Gastroesophageal sphincter (tissue), 4 donors: ENCODE data around the gene UNC13D. TPM values are rescaled to one million over a fixed set of nuclear protein-coding genes. Genes with fewer than 3 reads are reported as not detected.

ENCODE experiments used
- ATAC-seq: fragments of 150-250 bp; one replicate; pipeline ENCODE4 v1.9.1; 2016; ENCODE audit warnings: mild to moderate bottlenecking, moderate library complexity
- H3K27ac ChIP-seq, 4 donors: fragments of 200-600 bp; sonication (generic) in 3 of 4; 1 replicate in 3 of 4; 2 replicates in 1 of 4; pipeline ENCODE4 v1.5.1; 2016 to 2019
- H3K27me3 ChIP-seq: fragments of 200-600 bp; sonication (generic); one replicate; pipeline ENCODE4 v1.5.1; 2019
- H3K36me3 ChIP-seq, 2 donors: fragments of 200-600 bp; sonication (generic); one replicate each; pipeline ENCODE4 v1.5.1; 2019; ENCODE audit warnings: control low read depth in 1 of 2
- H3K4me1 ChIP-seq, 3 donors: fragments of 200-600 bp; sonication (generic); 1 replicate in 2 of 3; 2 replicates in 1 of 3; pipeline ENCODE4 v1.5.1; 2016 to 2019; ENCODE audit warnings: control low read depth in 2 of 3
- H3K4me3 ChIP-seq, 2 donors: fragments of 200-600 bp; sonication (generic); one replicate each; pipeline ENCODE4 v1.5.1; 2019; ENCODE audit warnings: mild to moderate bottlenecking in 1 of 2, moderate library complexity in 1 of 2
- H3K9me3 ChIP-seq, 3 donors: fragments of 200-600 bp; sonication (generic); one replicate each; pipeline ENCODE4 v1.5.1; 2017 to 2019; ENCODE audit warnings: control low read depth in 2 of 3
- EP300 ChIP-seq: sonication (generic); formaldehyde crosslinking; IDR thresholded peaks from one replicate; pipeline ENCODE4 v1.6.1; 2017; ENCODE audit warnings: antibody characterized with exemption, mild to moderate bottlenecking
- POLR2A ChIP-seq, 2 donors: fragments of 450-650 bp; IDR thresholded peaks; one replicate each; pipeline ENCODE4 v1.6.1; 2017; ENCODE audit warnings: antibody characterized with exemption in 2 of 2, mild to moderate bottlenecking in 2 of 2, moderate library complexity in 1 of 2
- POLR2AphosphoS5 ChIP-seq: sonication (generic); formaldehyde crosslinking; IDR thresholded peaks from one replicate; pipeline ENCODE4 v1.6.1; 2017; ENCODE audit warnings: antibody characterized with exemption
- WGBS, 2 donors: methylation state at CpG; one replicate each; pipeline ENCODE4 v1.1.5; 2018; ENCODE audit warnings: low coverage in 1 of 2; 5-methylcytosine and 5-hydroxymethylcytosine counted together
- total RNA-seq, 4 donors: library from RNA; depleted of rRNA; stranded (reverse); fragments of >200 nt; gene quantifications; one replicate each; pipeline ENCODE4 v1.1.0, GENCODE V29; 2016
- TF ChIP-seq, protein P1 (sequence below), 4 experiments: fragments of 200-600 bp in 2 of 4; fragments of 450-650 bp in 2 of 4; sonication (generic) in 1 of 4; IDR thresholded peaks; one replicate each; pipeline ENCODE4 v1.5.1; 2017 to 2019; ENCODE audit warnings: antibody characterized with exemption in 4 of 4, mild to moderate bottlenecking in 2 of 4, moderate library complexity in 2 of 4

UNC13D gene
- total RNA-seq, 4 donors from 2014 or later: 2.6 to 10.8 (median 5.6) TPM

DNA sequence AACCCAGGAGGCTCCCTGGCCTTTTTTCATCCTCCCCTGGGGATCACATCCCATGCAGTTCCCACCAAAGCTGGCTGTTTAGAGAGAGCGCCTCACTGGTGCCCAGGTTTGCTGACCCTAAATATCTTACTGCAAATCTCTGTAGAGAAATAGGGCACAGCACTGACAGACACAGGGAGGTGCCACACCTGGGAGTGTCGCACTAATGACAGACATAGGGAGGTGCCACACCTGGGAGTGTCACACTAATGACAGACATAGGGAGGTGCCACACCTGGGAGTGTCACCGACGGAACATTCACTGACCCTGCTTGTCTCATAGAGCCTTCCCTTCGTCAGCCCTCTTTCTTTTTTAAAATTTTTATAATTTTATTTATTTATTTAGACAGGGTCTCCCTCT is 34.0 kb downstream of the UNC13D start:
- no peak for TF ChIP-seq EP300
- no peak for TF ChIP-seq POLR2A (IDR thresholded peaks at IDR 0.05)
- TF ChIP-seq POLR2AphosphoS5: no peak
- TF ChIP-seq, protein P1, sequence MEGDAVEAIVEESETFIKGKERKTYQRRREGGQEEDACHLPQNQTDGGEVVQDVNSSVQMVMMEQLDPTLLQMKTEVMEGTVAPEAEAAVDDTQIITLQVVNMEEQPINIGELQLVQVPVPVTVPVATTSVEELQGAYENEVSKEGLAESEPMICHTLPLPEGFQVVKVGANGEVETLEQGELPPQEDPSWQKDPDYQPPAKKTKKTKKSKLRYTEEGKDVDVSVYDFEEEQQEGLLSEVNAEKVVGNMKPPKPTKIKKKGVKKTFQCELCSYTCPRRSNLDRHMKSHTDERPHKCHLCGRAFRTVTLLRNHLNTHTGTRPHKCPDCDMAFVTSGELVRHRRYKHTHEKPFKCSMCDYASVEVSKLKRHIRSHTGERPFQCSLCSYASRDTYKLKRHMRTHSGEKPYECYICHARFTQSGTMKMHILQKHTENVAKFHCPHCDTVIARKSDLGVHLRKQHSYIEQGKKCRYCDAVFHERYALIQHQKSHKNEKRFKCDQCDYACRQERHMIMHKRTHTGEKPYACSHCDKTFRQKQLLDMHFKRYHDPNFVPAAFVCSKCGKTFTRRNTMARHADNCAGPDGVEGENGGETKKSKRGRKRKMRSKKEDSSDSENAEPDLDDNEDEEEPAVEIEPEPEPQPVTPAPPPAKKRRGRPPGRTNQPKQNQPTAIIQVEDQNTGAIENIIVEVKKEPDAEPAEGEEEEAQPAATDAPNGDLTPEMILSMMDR (IDR thresholded peaks at IDR 0.05): no peak
- 81 to 91% methylated on average over 4 of the region's 5 CpGs for WGBS, 2 donors
- Histone ChIP-seq H3K4me3 (no peak overlapping the region), H3K36me3 (peaks cover 0 to 60% of the 10 kb centered on the region in 2 donors), H3K4me1 (peaks cover 0 to 23% (median 18%) of the 10 kb centered on the region in 3 donors), H3K27me3 (no peaks in the 10 kb centered on the region), H3K9me3 (no peaks in the 10 kb centered on the region), H3K27ac (peak overlapping the region in 2 of 4 donors; percentile 74 to 79)
- ATAC-seq: no peak

DNA sequence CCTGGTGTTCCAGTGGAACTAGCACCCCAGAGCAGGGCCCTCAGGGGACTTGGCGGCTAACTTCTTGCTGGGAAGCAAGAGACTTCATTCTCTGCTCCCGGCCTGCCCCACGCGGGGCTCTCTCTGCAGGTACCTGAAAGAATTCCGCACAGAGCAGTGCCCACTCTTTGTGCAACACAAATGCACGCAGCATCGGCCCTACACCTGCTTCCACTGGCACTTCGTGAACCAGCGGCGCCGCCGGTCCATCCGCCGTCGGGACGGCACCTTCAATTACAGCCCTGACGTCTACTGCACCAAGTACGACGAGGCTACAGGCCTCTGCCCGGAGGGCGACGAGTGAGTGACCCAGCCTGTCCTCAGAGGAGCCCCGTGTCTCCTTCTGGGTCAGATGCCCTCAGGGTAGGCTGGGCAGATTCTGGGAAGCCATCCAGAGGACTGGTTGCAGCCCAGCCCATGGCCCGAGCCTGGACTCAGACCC is 34.5 kb downstream of the UNC13D start:
- WGBS, 2 donors: 67% methylated on average over 1 of the region's 24 CpGs; no CpG with 5 or more reads in 1 of the 2 donors
- Histone ChIP-seq H3K4me1 (peaks cover 0 to 23% (median 18%) of the 10 kb centered on the region in 3 donors), H3K4me3 (no peak overlapping the region), H3K36me3 (peaks cover 0 to 55% of the 10 kb centered on the region in 2 donors), H3K27ac (peak overlapping the region in 3 of 4 donors; percentile 70 to 79 (median 74)), H3K27me3 (no peaks in the 10 kb centered on the region), H3K9me3 (no peaks in the 10 kb centered on the region)
- TF ChIP-seq POLR2A (IDR thresholded peaks at IDR 0.05) (no peak), POLR2AphosphoS5 (no peak), EP300 (no peak)
- TF ChIP-seq, protein P1 (IDR thresholded peaks at IDR 0.05): no peak
- no peak for ATAC-seq

DNA sequence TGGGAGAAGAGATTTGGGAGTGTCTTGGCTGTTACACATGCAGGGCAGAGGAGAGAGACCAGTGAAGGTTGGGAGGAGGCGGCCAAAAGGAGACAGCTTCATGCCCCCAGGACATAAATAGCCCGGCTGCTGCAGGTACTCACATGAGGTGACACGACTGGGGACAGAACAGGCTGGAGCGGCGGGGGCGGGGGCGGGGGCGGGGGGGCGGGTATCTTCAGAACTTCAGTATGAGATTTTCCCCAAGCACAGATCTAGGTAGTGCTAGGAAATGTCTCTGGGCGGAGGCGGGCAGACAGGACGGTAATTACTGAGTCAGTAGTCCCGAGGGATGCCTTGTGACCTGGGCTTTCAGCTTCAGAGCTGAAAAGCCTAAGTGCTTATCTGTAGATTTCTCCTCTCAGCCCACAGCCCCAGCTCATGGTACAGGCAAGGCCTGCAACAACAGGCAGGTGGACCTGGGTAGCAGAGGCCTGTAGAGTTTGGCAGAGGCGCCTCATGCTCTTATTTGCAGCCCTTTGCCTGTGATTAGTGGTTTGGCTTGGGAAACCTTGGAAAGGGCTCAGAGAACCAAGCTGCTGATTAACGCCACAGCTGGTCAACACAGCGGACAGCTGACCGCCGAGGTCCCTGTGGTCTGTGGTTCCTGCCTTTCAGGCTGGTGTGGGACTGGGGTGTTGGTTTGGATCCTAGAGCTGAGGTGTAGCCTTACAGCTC is 35.1 kb downstream of the UNC13D start:
- peaks cover 0 to 23% (median 18%) of the 10 kb centered on the region in 3 donors for H3K4me1 ChIP-seq
- H3K36me3 ChIP-seq: peaks cover 0 to 49% of the 10 kb centered on the region in 2 donors
- no peaks in the 10 kb centered on the region for H3K27me3 ChIP-seq
- peak overlapping the region in 3 of 4 donors; percentile 70 to 79 (median 74) for H3K27ac ChIP-seq
- WGBS, 2 donors: 66 to 73% methylated on average over 3 to 11 of the region's 18 CpGs
- TF ChIP-seq POLR2AphosphoS5 (no peak), POLR2A (IDR thresholded peaks at IDR 0.05) (no peak), EP300 (no peak)
- TF ChIP-seq, protein P1 (IDR thresholded peaks at IDR 0.05): no peak
- no peaks in the 10 kb centered on the region for H3K9me3 ChIP-seq
- peak; percentile 82 for ATAC-seq
- H3K4me3 ChIP-seq: no peak overlapping the region

DNA sequence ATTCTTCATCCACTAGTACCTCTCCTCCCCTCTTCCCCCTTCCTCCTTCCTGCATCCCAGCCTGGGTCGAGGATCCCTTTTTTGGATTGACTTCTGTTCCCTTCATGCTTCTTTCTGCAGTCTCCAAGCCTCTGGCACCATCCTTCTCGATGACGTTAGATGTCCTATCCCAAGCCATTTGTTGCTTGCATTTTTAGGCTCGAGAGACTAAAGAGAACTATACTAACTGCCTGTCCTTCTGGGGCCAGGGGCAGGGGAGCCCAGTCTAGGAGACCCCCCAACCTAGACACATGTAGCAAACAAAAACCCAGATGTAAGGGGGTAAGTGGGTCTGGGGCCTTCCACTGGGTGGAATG is 35.7 kb downstream of the UNC13D start:
- Histone ChIP-seq H3K27me3 (no peaks in the 10 kb centered on the region), H3K9me3 (no peaks in the 10 kb centered on the region), H3K36me3 (peaks cover 0 to 43% of the 10 kb centered on the region in 2 donors), H3K27ac (peak overlapping the region in 3 of 4 donors; percentile 70 to 74 (median 72)), H3K4me1 (peaks cover 0 to 23% (median 18%) of the 10 kb centered on the region in 3 donors), H3K4me3 (no peak overlapping the region)
- no peak for ATAC-seq
- TF ChIP-seq POLR2AphosphoS5: no peak
- 33 to 53% methylated on average over 1 to 2 of the region's 4 CpGs for WGBS, 2 donors

DNA sequence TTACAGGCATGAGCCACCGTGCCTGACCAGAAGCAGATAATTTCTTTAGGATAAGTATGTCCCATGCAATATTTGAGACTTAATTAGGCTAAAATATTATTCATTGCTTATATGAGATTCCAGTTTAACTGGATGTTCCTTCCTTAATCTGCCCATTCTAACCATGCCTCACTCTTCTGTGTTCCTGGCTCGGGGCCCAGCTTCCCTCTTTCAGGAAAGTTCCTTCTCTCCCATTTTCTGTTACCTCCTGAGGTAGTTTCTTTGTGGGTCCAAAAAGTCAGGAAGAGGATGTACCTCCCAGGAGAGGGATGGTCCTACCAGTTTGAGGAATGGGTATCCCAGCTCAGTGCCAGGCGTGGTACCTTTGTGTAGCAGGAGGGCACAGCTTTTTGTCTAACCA is 36.3 kb downstream of the UNC13D start:
- Histone ChIP-seq H3K36me3 (peaks cover 0 to 41% of the 10 kb centered on the region in 2 donors), H3K4me1 (peaks cover 0 to 23% (median 18%) of the 10 kb centered on the region in 3 donors), H3K9me3 (no peaks in the 10 kb centered on the region), H3K4me3 (no peak overlapping the region), H3K27me3 (no peaks in the 10 kb centered on the region), H3K27ac (peak overlapping the region in 3 of 4 donors; percentile 70 to 74 (median 72))
- no peak for ATAC-seq
- WGBS, 2 donors: 79 to 88% methylated on average over 2 of the region's 3 CpGs
- TF ChIP-seq POLR2AphosphoS5 (no peak), POLR2A (IDR thresholded peaks at IDR 0.05) (no peak), EP300 (no peak)
- TF ChIP-seq, protein P1 (IDR thresholded peaks at IDR 0.05): no peak
